Measurements from ENCODE around the gene SELENOO. TPM values are rescaled to one million over a fixed set of nuclear protein-coding genes. Genes with fewer than 3 reads are reported as not detected.

The SELENOO gene
- total RNA-seq, 1 donor from 2014 or later = 15.0 TPM

- intact Hi-C loops (cut with micrococcal nuclease) = no loop called here
- Histone ChIP-seq H3K4me1 (peaks cover 13% of the 10 kb centered on the region), H3K9me3 (replicated peaks) (no peaks in the 10 kb centered on the region), H3K27ac (replicated peaks) (no peak overlapping the region), H3K36me3 (no peaks in the 10 kb centered on the region), H3K4me3 (no peak overlapping the region), H3K27me3 (ENCODE audit: low read depth) (peaks cover 74% of the 10 kb centered on the region)
- TF ChIP-seq CTCF (IDR thresholded peaks at IDR 0.05; ENCODE audit: borderline replicate concordance) = no peak
- DNase-seq = no peak
These were observed 29.4 kb upstream of the SELENOO start for GRCh38 chr22:50171319-50171964.

GRCh38 chr22:50171965-50172421 lies 28.8 kb upstream of the SELENOO start:
- intact Hi-C loops (cut with micrococcal nuclease) = no loop called here
- Histone ChIP-seq H3K36me3 (no peaks in the 10 kb centered on the region), H3K27me3 (ENCODE audit: low read depth) (peaks cover 80% of the 10 kb centered on the region), H3K9me3 (replicated peaks) (no peaks in the 10 kb centered on the region), H3K4me1 (peaks cover 13% of the 10 kb centered on the region), H3K4me3 (no peak overlapping the region), H3K27ac (replicated peaks) (no peak overlapping the region)
- no peak for TF ChIP-seq CTCF (IDR thresholded peaks at IDR 0.05; ENCODE audit: borderline replicate concordance)
- DNase-seq = no peak

- peaks cover 13% of the 10 kb centered on the region for H3K4me1 ChIP-seq
- H3K9me3 ChIP-seq (replicated peaks) = no peaks in the 10 kb centered on the region
- no peak for DNase-seq
- H3K27ac ChIP-seq (replicated peaks) = no peak overlapping the region
- H3K4me3 ChIP-seq = no peak overlapping the region
- TF ChIP-seq CTCF (IDR thresholded peaks at IDR 0.05; ENCODE audit: borderline replicate concordance) = no peak
- H3K36me3 ChIP-seq = no peaks in the 10 kb centered on the region
- intact Hi-C loops (cut with micrococcal nuclease) = no loop called here
- H3K27me3 ChIP-seq (ENCODE audit: low read depth) = peaks cover 94% of the 10 kb centered on the region
These were observed 27.4 kb upstream of the SELENOO start for GRCh38 chr22:50173311-50173982.

GRCh38 chr22:50173983-50174355 lies 26.8 kb upstream of the SELENOO start:
- no peak overlapping the region for H3K27ac ChIP-seq (replicated peaks)
- no peaks in the 10 kb centered on the region for H3K36me3 ChIP-seq
- peaks cover 94% of the 10 kb centered on the region for H3K27me3 ChIP-seq (ENCODE audit: low read depth)
- peaks cover 13% of the 10 kb centered on the region for H3K4me1 ChIP-seq
- no peak for TF ChIP-seq CTCF (IDR thresholded peaks at IDR 0.05; ENCODE audit: borderline replicate concordance)
- H3K4me3 ChIP-seq = no peak overlapping the region
- no peak for DNase-seq
- intact Hi-C loops (cut with micrococcal nuclease) = no loop called here
- H3K9me3 ChIP-seq (replicated peaks) = no peaks in the 10 kb centered on the region

- peaks cover 94% of the 10 kb centered on the region for H3K27me3 ChIP-seq (ENCODE audit: low read depth)
- H3K27ac ChIP-seq (replicated peaks) = no peak overlapping the region
- H3K4me3 ChIP-seq = no peak overlapping the region
- peaks cover 9% of the 10 kb centered on the region for H3K4me1 ChIP-seq
- H3K36me3 ChIP-seq = no peaks in the 10 kb centered on the region
- intact Hi-C loops (cut with micrococcal nuclease) = no loop called here
- no peak for DNase-seq
- no peak for TF ChIP-seq CTCF (IDR thresholded peaks at IDR 0.05; ENCODE audit: borderline replicate concordance)
- H3K9me3 ChIP-seq (replicated peaks) = no peaks in the 10 kb centered on the region
These were observed 26.2 kb upstream of the SELENOO start for GRCh38 chr22:50174382-50175190.
